NCI-H2107 treated with DMSO at 0.1 percent for 48 hours (cell line): ENCODE results near the gene MEX3B.
"Not testable (repeated sequence)": the region's sequence is repeated elsewhere in the genome, so short reads cannot be mapped to it uniquely, and the experiment has no call there.

ENCODE experiments used
- DNase-seq: peaks from one replicate; lab custom pipeline; 2025; ENCODE audit not compliant: unreplicated experiment; lab: John Stamatoyannopoulos, UW

MEX3B gene

GRCh38 chr15:82014989-82015388 is 30.8 kb downstream of the MEX3B start:
- DNase-seq = no peak

- DNase-seq = no peak
These were observed 32.9 kb downstream of the MEX3B start for GRCh38 chr15:82012908-82013307.

GRCh38 chr15:82005239-82005638 is 40.6 kb downstream of the MEX3B start:
- DNase-seq = no peak

GRCh38 chr15:82003916-82004315 is 41.9 kb downstream of the MEX3B start:
- no peak for DNase-seq

- not testable (repeated sequence) for DNase-seq
These were observed 50.7 kb downstream of the MEX3B start for GRCh38 chr15:81995081-81995480.

- DNase-seq = no peak
These were observed 53.3 kb downstream of the MEX3B start for GRCh38 chr15:81992523-81992922.
